ENCODE data around the gene BAD.

DNA sequence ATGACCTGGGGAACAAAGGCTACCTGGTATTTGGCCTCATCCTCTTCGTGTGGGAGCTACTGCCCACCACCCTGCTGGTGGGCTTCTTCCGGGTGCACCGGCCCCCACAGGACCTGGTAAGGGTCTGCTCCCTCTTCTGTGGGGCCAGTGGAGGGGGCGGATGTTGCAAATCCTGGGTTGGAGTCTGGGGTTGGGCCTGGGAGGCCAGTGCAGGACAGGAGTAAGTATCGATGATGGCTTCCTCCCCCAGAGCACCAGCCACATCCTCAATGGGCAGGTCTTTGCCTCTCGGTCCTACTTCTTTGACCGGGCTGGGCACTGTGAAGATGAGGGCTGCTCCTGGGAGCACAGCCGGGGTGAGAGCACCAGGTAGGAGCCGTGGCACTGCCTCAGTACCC, 3.9 kb upstream of the BAD start:
- TF ChIP-seq GLIS3 (CRISPR knock-in tag; IDR thresholded peaks at IDR 0.05), result no peak
- TF ChIP-seq ISL1 (CRISPR knock-in tag; IDR thresholded peaks at IDR 0.05), result no peak
- TF ChIP-seq ZFP3 (CRISPR knock-in tag; IDR thresholded peaks at IDR 0.05), result no peak
- no peak for TF ChIP-seq PPARA (CRISPR knock-in tag; IDR thresholded peaks at IDR 0.05; ENCODE audit: borderline replicate concordance)
